GM19463 (cell line): ENCODE data around the gene NXPH3.
"Not testable (repeated sequence)": the region's sequence is repeated elsewhere in the genome, so short reads cannot be mapped to it uniquely, and the experiment has no call there.

Experiments used
- ATAC-seq: cut with Tn5 transposase; IDR thresholded peaks from one replicate; pipeline ENCODE4 v1.9.1; 2021; ENCODE audit warnings: mild to moderate bottlenecking, moderate library complexity; ENCODE audit not compliant: unreplicated experiment

Gene NXPH3

GRCh38 chr17:49575679-49576087 lies at the start of gene NXPH3:
Gene NXPH3, plus strand, starts transcription at chr17:49575871. Its CDS starts 349 bp downstream, at chr17:49576220.
- no peak for ATAC-seq

- ATAC-seq, result no peak
Measured at GRCh38 chr17:49527927-49528651, 47.6 kb upstream of the NXPH3 start.

GRCh38 chr17:49528966-49529365 lies 46.7 kb upstream of the NXPH3 start:
- no peak for ATAC-seq

- ATAC-seq, result no peak
Measured at GRCh38 chr17:49530118-49530517, 45.6 kb upstream of the NXPH3 start.

- no peak for ATAC-seq
Measured at GRCh38 chr17:49543860-49544259, 31.8 kb upstream of the NXPH3 start.

GRCh38 chr17:49545007-49545660 lies 30.5 kb upstream of the NXPH3 start:
- ATAC-seq, result no peak

- no peak for ATAC-seq
Measured at GRCh38 chr17:49545806-49546545, 29.7 kb upstream of the NXPH3 start.

- ATAC-seq, result no peak
Measured at GRCh38 chr17:49546546-49547535, 28.8 kb upstream of the NXPH3 start.

- no peak for ATAC-seq
Measured at GRCh38 chr17:49547566-49547965, 28.1 kb upstream of the NXPH3 start.

- no peak for ATAC-seq
Measured at GRCh38 chr17:49548051-49548505, 27.6 kb upstream of the NXPH3 start.

- no peak for ATAC-seq
Measured at GRCh38 chr17:49548506-49549310, 27.0 kb upstream of the NXPH3 start.

- ATAC-seq, result no peak
Measured at GRCh38 chr17:49549311-49549605, 26.4 kb upstream of the NXPH3 start.

GRCh38 chr17:49549691-49550678 lies 25.7 kb upstream of the NXPH3 start:
- ATAC-seq, result no peak

GRCh38 chr17:49550764-49551163 lies 24.9 kb upstream of the NXPH3 start:
- not testable (repeated sequence) for ATAC-seq

GRCh38 chr17:49551221-49552069 lies 24.2 kb upstream of the NXPH3 start:
- no peak for ATAC-seq

GRCh38 chr17:49552070-49552751 lies 23.5 kb upstream of the NXPH3 start:
- ATAC-seq, result no peak

- ATAC-seq, result no peak
Measured at GRCh38 chr17:49553676-49554335, 21.9 kb upstream of the NXPH3 start.
